SW480 (cell line): ENCODE measurements around the gene CACNA1D.

Experiments
- DNase-seq: peaks from one replicate; pipeline ENCODE4 v3.0.0-alpha.2; 2016; ENCODE audit warnings: low spot score

The CACNA1D gene

DNA sequence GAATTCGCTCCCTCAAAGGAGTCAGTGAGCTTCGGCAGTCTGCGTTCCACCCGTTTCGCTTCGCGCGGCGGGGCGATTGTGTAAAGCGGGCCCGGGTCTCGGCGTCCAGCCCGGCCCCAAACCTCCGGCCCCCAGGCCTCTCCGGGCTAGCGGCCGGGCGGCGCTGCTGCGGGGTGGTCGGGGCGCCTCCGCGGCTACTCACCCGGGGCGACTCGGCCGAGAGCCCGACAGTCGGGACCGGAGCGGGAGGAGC is 351.4 kb downstream of the CACNA1D start:
- no peak for DNase-seq

DNA sequence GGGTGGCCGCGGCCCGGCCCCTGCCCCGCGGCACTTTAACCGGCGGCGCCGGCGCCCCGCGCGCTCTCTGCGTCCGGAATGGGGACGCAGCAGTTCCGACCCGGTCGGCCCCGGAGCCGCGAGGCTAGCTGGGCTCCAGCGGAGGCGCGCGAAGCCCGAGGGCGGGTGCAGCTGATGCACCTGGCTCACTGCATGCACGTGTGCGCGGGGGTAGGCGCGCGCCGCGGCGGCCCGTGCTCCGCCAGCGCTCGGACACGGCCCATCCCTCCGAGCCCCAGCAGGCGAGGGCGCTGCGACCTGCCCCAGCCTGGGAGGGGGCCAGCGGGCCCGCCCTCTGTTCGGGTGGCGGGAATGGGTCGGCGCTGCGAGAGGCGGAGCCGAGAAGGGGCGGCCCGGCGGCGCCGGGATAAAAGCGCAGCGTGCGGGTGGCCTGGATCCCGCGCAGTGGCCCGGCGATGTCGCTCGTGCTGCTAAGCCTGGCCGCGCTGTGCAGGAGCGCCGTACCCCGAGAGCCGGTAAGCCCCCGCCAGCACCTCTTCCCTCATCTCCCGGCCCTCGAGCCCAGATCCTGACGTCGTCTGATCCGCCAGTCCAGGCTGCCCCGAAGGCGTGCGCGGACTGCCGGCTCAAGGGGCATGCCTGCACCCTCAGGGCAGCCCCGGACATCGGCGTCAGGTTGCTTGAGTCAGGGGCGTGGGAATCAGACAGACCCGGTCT is 351.9 kb downstream of the CACNA1D start, which contains the start of the genes CHDH and IL17RB:
Gene CHDH, minus strand, starts transcription at position 286 of the 717 bp plus-strand sequence. CDS start 22,411 bp downstream, outside the sequence.
Gene IL17RB, plus strand, starts transcription at position 435 of the 717 bp plus-strand sequence. Its CDS starts 21 bp downstream, at position 456.
- peak; percentile 73 for DNase-seq

DNA sequence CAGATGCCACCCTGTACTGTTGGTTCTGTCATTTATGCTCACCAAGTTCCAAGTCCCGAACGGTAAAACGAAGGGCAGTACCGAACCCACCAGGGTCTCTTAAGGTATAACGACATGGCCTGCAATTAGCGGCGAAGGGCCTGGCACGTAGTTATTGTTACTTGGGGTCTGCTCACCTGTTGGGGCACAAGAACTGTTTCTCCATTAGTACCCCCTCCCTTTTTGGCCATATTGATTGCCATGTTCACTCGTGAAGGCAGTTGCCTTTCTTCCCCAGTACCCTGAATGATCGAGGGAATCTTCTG is 352.4 kb downstream of the CACNA1D start:
- DNase-seq: no peak

DNA sequence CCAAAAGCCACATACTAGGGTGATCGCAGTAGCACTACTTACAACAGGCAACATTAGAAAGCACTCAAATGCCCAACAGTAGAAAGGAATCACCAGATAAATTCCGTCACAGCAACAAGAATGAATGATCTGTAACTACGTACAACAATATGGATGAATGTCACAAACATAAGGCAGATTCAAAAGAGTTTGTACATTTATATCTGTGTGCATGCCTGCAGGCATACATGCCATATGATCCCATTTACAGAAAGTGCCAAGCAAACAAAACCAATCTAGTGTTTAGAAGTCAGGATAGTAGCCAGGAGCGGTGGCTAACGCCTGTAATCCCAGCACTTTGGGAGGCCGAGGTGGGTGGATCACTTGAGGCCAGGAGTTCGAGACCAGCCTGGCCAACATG is 355.5 kb downstream of the CACNA1D start:
- DNase-seq: no peak

DNA sequence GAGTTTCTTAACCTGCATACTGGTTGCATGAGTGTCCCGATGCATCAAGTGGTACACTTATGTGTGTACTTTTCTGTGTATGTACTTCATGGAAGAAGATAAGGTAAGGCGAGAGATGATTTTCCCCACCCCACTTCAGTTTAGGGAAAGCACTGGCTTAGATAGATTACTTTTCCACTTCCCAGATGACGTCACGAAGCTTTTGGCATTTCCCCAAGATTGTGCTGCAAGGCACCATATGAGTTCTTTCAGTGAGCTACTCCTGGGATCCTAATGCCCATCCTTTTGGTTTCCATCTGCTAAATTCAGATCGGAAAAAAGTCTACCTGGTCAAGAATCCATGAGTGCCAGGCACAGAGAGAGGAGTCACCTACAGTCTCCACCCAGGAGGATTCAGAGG is 356.5 kb downstream of the CACNA1D start:
- no peak for DNase-seq

DNA sequence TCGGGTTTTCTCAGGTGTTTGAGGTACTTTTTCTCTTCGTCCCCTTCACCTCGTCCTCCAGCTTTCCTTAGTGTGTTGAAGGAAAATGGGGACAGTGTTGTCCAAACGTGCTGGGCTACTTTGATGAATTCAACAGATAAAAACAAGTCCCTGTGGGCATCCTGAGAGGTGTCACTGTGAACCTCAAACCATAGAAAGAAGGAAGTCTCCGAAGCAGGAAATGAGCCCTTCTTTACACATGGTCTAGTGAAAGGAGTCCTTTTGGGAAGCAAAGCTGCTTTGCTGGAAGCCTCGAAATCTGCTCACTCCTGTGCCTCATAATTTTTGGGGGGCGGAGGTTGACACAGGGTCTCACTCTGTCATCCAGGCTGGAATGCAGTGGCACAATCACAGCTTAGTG is 362.6 kb downstream of the CACNA1D start:
- no peak for DNase-seq

DNA sequence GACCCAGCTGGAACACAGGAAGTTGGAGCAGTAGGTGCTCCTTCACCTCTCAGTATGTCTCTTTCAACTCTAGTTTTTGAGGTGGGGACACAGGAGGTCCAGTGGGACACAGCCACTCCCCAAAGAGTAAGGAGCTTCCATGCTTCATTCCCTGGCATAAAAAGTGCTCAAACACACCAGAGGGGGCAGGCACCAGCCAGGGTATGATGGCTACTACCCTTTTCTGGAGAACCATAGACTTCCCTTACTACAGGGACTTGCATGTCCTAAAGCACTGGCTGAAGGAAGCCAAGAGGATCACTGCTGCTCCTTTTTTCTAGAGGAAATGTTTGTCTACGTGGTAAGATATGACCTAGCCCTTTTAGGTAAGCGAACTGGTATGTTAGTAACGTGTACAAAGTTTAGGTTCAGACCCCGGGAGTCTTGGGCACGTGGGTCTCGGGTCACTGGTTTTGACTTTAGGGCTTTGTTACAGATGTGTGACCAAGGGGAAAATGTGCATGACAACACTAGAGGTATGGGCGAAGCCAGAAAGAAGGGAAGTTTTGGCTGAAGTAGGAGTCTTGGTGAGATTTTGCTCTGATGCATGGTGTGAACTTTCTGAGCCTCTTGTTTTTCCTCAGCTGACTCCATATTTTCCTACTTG is 363.8 kb downstream of the CACNA1D start:
- DNase-seq: no peak

DNA sequence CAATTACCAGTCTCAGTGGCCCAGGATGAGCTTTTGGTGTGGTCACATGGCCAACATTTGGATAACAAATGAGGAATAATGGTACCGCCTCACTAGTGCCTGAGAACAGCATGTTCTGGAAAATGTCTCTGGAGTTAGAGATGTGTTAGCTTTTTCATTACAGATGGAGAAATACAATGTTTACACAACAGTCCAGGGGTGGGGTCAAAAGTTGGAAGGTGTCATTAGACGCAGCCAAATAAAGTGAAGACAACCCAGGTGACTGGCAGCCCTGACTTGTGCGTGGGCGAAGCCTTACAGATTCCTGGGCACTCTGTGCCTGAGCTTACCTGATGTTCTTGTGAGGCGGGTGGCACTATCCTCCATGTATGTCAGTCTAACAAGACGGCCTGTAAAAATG is 364.8 kb downstream of the CACNA1D start:
- DNase-seq: no peak

DNA sequence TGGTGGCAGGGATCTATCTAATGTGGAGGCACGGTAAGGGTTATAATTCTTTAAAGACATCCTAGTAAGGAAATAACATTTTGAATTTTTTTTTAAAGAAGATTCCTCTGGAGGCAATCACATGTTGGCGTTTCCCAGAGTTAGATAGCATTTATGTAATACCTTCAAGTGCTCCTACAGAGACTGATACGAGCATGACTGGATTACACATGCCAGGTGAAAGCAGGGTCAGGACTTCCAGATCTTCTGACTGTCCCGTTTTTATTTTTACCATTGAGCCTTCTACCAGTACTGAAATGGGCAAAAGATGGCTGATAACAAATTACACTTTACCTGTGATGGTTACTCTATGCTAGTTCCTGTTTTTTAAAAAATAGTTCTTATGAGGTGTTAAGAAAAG is 365.8 kb downstream of the CACNA1D start:
- no peak for DNase-seq

DNA sequence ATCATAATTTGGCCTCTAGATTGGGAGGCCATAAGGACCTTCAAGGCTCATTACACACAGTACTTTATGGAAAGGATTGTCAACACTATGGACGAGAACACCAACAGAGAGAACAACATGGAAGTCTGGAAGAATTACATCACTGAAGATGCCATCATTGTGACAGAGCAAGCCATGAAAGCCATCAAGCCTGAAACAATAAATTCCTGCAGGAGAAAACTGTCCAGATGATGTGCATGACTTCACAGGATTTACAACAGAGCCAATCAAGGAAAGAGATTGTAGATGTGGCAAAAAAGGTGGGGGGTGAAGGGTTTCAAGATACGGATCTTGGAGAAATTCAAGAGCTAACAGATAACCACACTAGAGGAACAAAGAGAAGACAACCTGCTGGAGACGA is 367.8 kb downstream of the CACNA1D start:
- no peak for DNase-seq

DNA sequence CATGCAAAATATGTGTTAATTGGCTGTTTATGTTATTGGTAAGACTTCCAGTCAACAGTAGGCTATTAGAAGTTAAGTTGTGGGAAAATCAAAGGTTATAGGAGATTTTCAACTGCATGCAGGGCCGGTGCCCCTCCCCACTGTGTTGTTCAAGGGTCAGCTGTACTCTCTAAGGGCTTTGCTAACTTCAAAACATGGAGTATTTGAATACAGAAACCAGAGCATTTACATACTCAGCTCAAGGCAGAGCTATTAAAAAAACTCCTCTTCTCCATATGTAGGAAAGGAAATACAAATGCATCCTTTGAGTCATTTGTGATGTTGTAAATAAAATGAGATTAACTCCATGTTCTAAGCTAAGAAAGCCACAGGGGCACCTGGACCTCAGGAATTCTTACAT is 368.7 kb downstream of the CACNA1D start:
- no peak for DNase-seq
